Ureter (tissue), 1 donor: ENCODE data around the gene ARHGAP10. TPM values are rescaled to one million over a fixed set of nuclear protein-coding genes. Genes with fewer than 3 reads are reported as not detected.

Source experiments
- DNase-seq: peaks from one replicate; pipeline ENCODE4 v3.0.0-alpha.2; 2020; ENCODE audit warnings: low spot score
- total RNA-seq: library from RNA; stranded (reverse); gene quantifications from one replicate; pipeline ENCODE4 v1.2.4, GENCODE V29; 2023
- donor health status: DM: yes; HTN: yes; CAD: no.

The ARHGAP10 gene
- total RNA-seq, 1 donor from 2014 or later: 78.0 TPM

DNA sequence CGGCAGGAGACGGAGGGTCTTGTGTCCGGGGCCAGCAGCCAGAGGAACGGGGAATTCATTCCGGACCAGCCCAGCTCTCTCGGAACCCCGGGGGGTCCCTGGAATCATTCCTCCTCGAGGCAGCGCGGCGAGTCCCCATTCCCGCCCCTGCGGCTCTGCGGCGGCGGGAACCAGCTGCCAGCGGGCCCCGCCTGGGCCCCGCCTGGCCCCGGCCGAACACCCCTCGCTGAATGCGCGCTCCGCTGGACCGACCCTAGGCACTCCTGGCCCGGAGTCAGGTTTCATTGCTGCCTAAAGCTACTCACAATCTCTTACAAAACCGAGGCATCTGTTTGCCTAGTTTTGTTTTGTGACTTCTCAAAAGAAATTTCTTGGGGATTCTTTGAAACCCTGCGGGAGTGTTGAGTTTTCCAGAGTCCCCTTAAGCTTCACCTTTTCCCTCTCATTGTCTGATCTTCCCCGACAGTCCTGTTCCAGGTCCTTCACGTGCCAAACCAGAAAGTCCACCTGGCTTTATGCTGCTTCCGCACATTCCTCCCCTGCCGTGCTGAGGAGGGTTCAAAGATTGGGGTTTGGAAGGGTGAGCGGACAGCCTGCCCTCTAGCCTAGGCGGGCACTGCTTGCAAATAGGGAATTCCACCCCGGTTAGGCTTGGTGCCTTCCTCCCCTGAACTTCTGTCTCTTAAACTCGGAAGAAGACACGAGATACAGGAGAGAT lies 789 bp downstream of the ARHGAP10 start:
- peak; percentile 52 for DNase-seq

DNA sequence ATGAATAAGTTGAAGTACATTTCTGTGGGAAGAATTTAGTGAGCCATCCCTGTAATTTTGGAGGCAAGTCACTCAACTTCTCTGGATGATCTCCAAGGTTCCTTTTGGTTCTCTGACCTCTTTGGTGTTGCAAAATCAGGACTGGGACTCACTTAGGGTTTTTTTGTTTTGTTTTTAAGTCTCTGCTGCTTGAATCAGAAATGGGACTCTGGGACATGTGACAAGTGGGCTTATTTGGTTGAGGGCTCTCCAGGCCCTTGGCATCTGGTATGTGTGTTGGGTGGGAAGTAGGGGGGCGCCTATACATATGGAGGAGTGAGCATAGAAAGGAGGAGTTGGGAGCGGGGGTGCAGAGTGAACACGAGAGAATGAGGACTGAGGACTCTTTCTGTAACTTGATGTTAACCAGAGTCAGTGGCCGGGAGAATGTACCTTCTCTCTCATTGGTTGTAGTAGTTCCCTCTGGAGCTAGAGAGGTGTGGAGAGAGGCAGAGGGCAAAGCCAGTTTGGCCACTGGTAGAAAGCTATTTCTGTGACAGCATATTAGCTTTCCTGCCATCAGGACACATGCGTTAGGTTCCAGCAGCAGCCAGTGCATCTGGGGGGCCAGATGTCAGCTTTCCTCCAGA lies 1.9 kb downstream of the ARHGAP10 start:
- DNase-seq: no peak

DNA sequence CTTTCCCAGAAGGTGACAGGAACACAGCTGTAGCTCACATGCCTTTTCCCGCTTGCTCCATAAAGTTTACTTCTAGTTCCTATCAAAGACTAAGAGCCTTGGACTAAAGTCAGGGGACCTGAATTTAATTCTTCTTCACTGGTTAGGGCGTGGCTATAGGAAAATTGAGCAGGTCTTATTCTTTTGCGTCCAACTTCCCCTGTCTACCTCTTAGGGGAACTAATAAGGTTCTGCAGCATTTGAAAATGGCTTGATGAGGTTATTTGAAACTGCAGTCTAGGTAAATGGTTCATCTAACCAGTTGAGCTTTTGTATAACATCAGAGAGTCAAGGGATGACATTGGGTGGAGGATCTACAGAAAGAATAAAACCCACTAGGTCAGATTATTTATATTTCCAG lies 2.6 kb downstream of the ARHGAP10 start:
- no peak for DNase-seq

DNA sequence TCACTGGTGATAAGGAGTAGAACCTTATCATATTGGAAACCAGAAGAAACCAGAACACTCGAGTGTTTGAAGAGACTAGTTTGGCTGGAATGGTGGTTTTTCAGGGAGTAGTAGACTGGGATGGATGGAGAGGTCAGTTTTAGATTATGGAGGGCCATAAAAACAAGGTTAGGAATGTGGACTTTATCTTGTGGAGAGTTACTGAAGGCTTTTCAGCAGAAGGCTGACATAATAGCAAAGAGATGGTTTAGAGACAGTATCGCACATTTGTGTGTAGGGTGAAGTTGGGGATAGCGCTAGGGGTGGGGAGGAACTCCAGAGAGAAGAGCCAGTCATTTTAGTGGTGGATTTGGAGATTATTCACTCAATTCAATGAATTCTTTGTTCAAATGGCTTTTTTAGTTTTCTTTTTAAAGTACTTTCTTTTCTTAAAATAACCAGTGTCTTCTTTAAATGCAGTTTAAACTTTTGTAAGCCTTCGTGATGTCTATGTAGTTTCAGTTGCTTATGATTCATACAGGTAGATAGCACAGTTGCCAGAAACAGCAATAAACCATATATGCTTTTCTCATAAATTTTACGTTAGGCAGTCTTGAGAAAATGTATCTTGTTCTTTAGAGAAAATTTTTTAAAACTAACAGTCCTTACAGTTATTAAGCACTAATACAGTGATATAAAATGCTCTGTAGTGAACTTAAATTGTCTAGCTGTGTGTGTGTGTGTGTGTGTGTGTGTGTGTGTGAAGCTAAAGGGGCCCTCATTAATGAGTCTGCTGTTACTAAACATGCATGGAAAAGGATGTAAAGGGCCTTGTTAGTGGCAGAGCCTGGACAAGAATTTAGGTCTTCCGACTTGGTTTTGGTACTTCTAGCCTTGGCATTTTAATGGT lies 3.8 kb downstream of the ARHGAP10 start:
- no peak for DNase-seq

DNA sequence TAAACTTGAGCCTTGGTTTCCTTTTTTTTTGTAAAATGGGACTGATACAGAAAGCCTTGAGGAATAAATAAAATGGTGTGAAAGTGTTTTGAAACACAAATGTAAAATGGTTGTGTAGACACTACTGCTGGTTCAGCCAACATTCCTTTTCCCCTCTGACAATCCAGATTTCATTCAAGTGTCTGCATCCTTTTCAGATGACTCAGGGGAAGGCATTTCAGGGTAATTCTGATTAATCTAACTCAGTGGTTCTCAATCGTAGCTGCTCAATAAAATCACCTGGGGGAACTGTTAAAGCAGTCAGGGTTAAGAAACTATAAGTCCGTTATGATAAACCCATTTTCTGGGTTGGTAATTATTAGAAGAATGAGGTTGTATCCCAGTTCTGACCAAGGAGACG lies 4.6 kb downstream of the ARHGAP10 start:
- DNase-seq: no peak

DNA sequence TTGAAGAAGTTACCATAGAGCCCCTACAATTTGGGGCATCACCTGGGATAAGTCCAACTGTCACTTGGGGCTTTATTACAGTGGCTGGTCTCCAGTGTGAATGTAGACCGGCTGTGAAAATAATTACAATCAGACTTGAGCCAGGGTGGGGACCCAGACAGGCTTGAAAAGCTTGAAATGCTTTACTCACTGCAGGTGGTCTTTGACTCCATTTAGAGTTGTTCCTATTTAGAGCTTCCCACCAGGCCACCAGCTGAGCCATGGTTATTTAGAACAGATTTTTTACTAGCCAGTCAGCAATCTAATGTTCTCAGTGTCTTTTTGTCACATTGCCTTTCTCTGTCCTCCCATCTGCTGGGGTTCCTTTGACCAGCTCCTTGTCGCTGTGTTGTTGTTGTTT lies 5.7 kb downstream of the ARHGAP10 start:
- DNase-seq: no peak

DNA sequence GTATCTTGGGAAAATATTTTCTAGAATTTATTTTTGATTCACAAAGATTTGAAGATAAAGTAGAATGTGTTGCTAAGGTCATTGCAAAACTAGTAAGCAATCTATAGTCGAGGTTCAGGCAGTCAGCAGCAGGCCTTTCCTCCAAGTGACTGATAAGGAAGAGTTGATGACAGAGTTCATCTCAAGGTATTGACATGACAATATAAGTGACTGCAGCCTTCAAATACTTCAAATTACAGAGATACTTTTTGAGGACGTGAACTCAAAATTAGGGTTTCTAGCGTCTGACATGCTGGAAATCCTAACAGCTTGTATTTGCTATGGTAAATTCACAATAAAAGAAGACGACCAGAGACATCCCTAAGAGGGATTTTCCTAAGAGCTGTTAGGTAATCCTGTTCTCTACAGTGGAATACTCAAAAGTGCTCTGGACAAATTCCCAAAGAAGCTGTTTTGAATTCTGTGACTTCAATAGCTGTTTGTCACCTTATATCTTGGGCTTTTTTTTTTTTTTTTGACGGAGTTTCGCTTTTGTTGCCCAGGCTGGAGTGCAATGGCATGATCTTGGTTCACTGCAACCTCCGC lies 7.4 kb downstream of the ARHGAP10 start:
- DNase-seq: no peak

DNA sequence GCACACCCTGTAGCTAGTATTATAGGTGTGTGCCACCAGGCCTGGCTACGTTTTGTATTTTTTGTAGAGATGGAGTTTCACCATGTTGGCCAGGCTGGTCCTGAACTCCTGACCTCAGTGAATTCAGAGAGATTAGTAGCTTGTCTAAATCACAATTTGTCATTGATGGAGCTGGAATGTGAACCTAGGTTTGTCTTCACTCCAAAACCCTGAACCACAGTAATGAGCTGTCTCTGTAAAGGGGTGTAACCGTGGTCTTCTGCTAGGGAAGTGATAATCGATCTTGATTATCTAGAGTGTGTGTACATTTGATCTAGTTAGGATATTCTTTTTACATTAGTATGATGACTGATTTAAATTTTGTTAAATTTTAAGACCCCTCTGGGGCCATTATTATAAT lies 8.3 kb downstream of the ARHGAP10 start:
- no peak for DNase-seq

DNA sequence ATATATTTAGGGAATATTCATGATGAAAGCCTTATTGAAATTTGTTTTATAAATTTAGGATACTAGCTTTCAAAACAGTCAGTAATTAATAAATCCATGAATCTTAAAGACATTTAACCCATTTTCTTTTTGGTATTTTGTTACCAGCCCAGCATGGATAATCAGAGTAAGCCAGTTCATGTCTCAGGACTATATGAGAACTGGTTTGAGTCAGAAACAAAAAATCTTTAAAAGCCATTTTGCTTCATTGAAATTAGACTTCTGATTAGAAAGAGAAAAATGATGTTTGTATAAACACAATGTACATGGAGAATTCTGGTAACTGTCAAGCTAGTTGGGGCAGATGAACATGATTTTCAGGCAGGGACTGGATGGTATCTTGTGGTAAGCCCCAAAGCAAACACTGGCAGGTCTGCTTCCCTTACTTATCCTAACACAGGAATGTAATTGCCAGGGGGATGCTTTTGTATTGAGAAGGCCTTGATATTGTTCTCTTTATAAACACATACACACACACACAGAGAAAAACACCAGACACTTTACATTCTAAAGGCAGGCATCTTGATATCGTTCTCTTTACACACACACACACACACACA lies 9.4 kb downstream of the ARHGAP10 start:
- DNase-seq: no peak

DNA sequence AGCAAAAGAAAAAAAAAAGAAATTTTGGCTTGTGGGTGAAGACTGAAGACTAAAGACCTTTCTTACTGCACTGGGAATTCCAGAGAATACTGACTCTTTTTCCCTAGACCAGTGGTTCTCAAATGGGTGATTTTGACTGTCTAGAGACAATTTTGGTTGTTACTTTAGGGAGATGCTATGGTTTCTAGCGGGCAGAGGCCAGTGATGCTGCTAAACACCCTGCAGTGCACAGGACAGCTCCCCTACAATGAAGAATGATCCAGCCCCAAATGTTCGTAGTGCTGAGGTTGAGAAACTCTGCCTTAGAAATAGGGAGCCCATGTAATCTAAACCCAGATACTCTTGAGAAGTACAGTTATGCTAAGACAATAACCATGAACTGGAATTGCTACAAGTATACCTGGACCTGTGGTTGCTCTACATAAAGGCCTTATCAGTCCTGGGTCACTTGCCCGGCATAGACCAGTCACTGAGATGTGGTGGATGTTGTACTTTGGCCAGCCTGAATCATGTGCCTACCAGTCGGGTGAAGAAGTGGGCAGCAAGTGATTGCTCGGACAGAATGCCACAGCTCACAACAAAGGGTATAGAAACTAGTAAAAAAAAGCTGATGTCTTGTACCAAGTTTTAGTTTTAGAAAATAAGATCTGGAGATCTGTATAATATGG lies 16.0 kb downstream of the ARHGAP10 start:
- DNase-seq: no peak

DNA sequence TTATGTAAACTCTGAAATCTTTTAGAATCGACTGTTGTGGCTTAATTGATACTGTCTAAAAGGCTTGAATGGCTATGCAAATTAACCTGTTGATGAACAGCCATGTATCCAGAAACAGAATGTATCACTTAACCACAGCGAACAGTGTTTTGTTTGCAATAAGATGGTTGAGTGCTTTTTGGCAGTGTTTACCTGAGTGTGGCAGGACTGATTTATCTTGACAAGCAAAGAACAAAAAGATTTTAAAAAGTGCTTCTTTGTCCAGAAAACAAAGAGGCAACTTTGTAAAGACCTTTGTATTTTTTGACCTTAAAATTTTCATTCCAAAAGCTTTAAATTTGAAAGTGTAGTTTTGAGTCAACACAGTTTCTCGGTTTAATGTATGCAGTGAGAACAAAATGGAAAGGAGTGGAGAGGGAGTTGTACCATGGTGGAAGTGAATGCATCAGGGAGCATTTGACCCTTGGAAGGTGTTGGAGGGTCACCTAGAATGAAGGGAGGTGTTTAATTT lies 18.0 kb downstream of the ARHGAP10 start:
- DNase-seq: no peak

DNA sequence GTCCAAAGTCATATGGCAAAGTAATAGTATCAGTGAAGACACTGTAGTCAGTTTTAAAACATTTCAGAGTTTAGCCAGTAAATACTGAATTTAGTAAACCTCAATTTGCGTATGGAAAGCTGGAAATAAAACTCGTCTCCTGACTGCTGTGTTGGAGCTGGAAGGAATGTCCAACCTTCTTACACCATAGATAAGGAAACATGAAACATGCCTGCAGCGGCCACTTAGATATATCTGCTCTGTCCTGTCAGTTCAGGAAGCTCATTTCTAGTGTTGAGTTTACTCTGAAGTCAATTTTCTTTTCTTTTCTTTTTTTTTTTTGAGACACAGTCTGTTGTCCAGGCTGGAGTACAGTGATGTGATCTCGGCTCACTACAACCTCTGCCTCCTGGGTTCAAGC lies 21.2 kb downstream of the ARHGAP10 start:
- no peak for DNase-seq

DNA sequence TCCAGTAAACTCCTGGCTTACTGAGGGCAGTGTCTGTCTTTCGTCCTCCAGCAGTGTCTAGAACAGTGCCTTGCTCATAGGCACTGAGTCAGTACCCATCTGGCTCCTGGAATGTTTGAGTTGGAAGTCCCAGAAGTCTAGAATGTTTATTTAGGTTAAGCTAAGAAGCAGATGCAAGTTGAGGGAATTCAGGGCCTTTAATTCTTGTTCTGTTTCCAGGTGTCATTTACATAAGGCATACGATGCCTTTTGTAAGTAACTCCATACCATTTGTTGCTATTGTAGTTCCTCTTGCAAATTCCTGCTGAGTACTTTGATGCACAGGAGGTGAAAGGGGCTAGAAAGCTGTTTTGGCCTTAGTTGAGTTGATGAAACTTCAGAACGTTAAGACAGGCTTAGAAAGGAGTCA lies 22.2 kb downstream of the ARHGAP10 start:
- DNase-seq: no peak

DNA sequence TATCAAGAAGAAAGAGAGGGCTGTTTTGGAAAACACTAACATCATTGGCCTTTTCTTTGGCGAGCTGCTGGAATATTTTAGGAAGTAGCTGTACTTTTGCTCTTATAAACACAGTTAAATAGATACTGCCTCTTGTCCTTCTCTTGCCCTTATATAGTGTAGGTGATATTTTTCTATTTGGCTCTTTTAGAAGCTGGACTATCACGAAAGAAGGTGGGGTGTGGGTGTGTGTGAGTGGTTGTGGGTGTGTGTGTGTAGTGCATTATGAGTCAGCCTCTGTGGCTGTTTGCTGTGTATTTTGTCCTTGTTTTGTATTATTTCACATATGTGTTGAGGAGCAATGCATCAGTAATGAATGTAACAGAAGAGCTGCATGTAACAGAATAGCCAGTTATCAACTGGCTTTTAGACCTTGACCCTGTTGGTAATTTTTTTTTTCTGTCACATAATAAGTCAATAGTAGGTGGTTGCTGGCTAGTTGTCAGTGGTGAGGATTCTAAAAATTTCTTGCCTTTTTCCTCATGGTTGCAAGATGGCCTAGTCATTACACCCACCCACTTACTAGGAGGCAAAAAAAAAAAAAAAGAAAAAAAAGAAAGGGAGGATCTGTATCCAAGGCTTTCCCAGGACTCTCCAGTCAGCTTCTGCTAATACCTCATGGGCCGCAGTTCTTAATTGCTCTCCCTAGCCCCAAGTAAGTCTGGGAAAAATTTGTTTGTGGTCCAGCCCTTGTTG lies 23.8 kb downstream of the ARHGAP10 start:
- no peak for DNase-seq

DNA sequence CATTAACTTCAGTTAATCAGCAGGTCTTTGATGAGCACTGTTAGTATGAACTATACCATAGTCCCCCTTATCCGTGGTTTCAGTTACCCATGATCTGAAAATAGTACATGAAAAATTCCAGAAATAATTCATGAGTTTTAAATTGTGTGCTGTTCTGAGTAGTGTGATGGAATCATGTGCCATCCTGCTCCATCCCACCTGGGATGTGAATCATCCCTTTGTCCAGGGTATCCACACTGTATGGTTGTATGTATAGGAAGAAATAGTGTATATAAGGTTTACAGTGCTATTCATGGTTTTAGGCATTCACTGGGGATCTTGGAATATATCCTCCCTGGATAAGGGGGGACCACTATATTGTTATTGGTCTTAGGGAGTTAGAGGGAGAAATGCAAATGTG lies 24.5 kb downstream of the ARHGAP10 start:
- DNase-seq: no peak

DNA sequence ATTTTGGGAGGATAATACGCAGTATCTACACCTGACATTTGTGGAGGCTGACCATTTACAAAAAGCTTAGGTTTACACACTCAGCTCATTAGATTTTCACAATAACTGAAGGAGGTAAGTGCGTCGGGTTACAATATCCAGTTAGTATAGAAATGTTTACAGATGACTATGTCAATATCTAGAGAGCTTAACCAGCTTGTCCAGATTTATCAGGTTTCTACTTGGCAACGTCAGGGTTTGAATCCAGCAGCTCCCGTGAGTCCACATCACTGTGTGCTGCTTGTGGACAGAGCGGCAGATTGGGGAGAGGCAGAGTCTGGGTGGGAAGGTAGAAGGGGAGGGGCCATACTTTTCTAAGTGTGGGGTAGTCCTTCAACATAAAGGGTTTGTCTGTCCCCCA lies 28.3 kb downstream of the ARHGAP10 start:
- peak; percentile 57 for DNase-seq

DNA sequence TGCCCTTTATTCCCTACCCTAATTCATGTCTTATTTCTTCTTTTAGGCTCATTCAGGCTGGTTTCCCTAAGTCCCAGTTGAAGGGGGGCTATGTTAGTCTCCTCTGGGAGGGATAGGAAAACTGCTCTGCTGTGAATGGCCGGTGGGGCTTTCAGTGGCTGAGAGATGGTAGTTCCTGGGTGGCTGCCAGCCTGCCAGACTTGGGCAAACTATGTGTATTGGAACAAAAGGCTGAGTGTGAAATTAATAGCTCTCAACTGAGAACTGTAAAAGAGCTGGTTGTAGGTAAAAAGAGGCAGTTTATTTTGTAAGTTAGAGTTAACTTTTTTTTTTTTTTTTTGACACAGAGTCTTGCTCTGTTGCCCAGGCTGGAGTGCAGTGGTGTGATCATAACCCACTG lies 28.8 kb downstream of the ARHGAP10 start:
- DNase-seq: peak; percentile 60

DNA sequence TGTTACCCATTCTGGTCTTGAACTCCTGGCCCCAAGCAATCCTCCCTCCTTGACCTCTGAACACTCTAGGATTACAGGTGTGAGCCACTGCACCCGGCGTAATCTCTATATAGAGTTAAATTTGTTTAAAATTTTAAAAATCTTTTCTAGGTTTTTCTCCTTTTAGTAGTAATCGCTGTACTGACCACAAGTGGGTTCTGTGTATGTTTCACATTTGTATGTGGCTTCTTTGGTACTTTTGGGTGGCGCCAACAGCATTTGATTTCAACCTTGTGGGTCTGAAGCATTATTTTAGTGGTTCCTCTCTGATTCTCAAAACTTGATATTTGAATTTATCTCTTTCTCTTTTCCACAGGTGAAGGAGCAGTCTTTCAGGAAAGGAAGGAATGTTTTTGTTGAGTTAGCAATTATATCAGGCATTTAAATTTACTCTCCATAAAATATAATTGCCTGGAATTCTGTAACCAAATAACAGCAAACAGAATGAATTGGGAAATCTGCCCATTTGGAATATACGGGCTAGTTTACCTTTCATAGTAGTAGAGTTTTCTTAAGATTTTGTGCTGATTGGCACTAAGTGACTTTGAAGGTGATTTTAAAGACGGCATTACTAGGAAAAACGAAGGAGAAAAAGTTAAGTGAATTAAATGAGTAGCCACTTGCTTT lies 29.5 kb downstream of the ARHGAP10 start:
- DNase-seq: no peak

DNA sequence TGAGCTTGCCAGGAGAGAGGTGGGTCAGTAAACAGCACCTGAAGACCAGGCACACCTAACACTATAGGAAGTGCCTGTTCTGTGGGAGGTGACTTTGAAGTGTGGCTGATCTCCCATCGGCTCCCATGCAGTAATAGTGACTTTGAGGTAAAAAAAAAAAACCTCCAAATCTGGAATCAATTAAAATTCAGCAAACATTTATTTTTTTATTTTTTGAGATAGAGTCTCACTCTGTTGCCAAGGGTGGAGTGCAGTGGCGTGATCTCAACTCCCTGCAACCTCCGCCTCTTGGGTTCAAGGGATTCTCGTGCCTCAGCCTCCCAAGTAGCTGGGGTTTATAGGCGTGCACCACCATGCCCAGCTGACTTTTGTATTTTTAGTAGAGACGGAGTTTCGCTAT lies 32.4 kb downstream of the ARHGAP10 start:
- no peak for DNase-seq

DNA sequence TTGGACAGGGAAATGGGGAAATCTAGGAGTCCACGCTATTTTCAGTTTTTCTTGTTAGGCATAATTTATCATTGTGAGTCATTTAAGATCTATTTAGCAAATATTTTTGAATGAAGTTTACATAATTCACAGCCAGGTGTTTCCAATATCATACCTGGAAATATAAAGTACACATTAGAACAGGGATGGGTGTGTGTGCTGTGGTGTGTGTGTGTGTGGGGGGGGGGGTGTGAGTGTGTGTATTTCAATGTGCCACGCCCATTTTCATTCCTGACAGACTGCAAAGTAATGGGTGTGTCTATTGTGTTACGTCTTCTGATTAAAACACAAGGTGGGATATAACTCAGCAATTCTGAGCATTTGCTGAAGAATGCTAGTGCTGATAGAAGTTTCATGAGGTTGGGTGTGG lies 33.2 kb downstream of the ARHGAP10 start:
- DNase-seq: no peak
